CD4-positive, alpha-beta T cell treated with Interleukin-6 at 100 ng/mL for 8 hours (primary cell): ENCODE measurements around the gene MISP.

ENCODE experiments used
- DNase-seq: peaks from one replicate; pipeline ENCODE4 v3.0.0-alpha.2; 2020; ENCODE audit warnings: mixed read lengths, low spot score

Gene MISP

GRCh38 chr19:746208-746819 lies 4.6 kb upstream of the MISP start:
- no peak for DNase-seq

- no peak for DNase-seq
These were observed 4.0 kb upstream of the MISP start for GRCh38 chr19:746956-747355.

GRCh38 chr19:747432-748273 lies 3.3 kb upstream of the MISP start:
- no peak for DNase-seq

- DNase-seq = no peak
These were observed 2.7 kb upstream of the MISP start for GRCh38 chr19:748274-748598.

- DNase-seq = no peak
These were observed 1.1 kb upstream of the MISP start for GRCh38 chr19:749811-750210.

GRCh38 chr19:751501-752341 lies 809 bp downstream of the MISP start:
- no peak for DNase-seq

GRCh38 chr19:752652-753517 lies 2.0 kb downstream of the MISP start:
- DNase-seq = no peak

- DNase-seq = no peak
These were observed 3.6 kb downstream of the MISP start for GRCh38 chr19:754530-754929.

GRCh38 chr19:755063-755462 lies 4.2 kb downstream of the MISP start:
- no peak for DNase-seq

- DNase-seq = no peak
These were observed 5.3 kb downstream of the MISP start for GRCh38 chr19:756236-756635.

GRCh38 chr19:756821-757688 lies 6.1 kb downstream of the MISP start:
- no peak for DNase-seq

GRCh38 chr19:757811-758668 lies 7.1 kb downstream of the MISP start:
- no peak for DNase-seq

GRCh38 chr19:763181-763580 lies 12.3 kb downstream of the MISP start:
- DNase-seq = no peak

- no peak for DNase-seq
These were observed 13.0 kb downstream of the MISP start for GRCh38 chr19:763869-764268.

- no peak for DNase-seq
These were observed 13.4 kb downstream of the MISP start for GRCh38 chr19:764301-764700.

- no peak for DNase-seq
These were observed 14.3 kb downstream of the MISP start for GRCh38 chr19:765179-765738.

GRCh38 chr19:768424-768823 lies 17.5 kb downstream of the MISP start:
- DNase-seq = no peak

- DNase-seq = no peak
These were observed 18.7 kb downstream of the MISP start for GRCh38 chr19:769616-770015.

- DNase-seq = no peak
These were observed 20.4 kb downstream of the MISP start for GRCh38 chr19:771332-771785.

- no peak for DNase-seq
These were observed 21.2 kb downstream of the MISP start for GRCh38 chr19:772063-772462.
